UCSD-AML1 (cell line): ENCODE results near the gene FANCC.
"Not testable (repeated sequence)": the region's sequence is repeated elsewhere in the genome, so short reads cannot be mapped to it uniquely, and the experiment has no call there.

Source experiments
- DNase-seq: peaks from one replicate; lab custom pipeline; 2025; ENCODE audit not compliant: unreplicated experiment; lab: John Stamatoyannopoulos, UW

FANCC gene

DNA sequence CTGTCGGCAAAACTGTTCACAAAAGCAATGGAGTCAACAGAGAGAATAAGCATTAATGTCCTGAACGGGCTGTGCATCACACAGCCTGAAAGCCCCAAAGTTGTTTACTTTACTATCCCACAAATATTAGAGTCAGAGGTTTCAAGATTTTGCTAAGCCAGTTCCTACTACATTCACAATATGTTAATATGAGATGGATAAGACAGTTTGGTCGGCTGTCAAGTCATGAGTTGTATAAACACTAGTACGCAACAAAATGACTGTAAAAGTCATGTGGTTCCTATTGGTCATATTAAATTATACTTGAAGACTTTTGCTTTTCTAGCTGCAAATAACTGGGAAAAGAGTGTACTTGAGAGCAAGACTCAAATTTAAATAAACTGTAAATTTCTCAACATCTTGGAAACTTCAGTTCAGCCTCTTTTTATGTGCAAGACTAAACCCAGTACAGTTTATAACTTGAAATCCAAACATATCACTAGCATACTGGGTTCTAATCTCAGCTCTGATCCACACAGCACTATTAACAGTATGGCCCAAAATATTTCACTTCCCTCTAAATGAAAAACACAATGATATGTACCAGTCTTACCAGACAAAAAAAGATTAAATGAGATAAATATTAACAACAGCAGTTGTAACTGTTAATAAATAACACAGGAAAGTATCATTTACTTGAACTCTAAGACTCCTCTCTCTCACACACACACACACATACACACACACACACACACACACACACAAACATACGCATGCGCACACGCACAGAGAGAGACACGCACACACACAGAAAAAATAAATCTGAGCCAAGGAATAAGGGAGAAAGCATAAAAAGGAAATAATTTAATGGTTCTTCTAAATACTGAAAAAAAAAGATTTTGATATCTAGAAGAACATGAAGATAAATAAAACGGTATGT lies 33.1 kb downstream of the FANCC start:
- DNase-seq: no peak

DNA sequence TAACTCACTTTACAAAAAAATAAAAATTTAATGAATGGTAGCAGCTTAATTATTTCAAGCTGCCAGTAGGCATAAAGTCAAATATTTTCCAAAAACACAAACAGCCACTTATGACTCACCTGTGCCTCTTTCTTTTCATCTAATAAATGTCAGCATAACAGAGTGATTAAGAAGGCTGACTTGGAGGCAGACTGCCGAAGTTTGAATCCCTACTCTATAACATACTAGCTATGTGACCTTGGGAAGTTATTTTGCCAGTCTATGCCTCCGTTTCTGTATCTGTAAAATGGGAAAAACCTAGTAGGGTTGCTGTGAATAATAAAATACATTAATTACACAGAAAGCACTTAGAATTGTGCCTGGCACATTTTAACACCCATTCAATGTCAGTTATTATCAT lies 33.8 kb downstream of the FANCC start:
- no peak for DNase-seq

DNA sequence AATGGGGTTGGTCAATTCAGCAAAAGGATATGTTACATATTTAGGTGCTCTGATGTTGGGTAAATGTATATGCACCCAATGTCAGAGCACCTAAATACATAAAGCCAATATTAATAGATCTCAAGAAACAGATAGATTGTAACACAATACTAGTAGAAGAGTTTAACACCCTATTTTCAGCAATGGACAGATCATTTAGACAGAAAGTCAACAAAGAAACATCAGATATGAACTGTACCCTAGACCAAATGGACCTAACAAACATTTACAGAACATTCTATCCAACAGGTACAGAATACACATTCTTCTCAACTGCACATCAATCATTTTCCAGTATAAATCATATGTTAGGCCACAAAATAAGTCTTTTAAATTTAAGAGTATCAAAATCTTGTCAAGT lies 35.2 kb downstream of the FANCC start:
- no peak for DNase-seq

DNA sequence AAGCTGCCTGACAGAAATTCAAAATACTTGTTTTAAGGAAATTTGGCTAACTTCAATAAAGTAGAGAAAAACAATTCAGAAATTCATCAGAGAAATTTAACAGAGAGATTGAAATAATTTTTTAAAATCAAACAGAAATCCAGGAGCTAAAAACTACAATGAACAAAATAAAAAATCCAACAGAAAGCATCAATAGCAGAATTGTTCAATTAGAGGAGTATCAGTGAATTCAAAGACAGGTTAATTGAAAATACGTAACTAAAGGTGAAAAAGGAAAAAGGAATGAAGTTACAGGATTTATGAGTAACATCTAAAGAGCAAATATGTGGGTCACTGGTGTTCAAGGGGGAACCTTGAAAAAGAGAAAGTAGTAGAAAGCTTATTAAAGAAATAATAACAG lies 36.8 kb downstream of the FANCC start:
- DNase-seq: no peak

DNA sequence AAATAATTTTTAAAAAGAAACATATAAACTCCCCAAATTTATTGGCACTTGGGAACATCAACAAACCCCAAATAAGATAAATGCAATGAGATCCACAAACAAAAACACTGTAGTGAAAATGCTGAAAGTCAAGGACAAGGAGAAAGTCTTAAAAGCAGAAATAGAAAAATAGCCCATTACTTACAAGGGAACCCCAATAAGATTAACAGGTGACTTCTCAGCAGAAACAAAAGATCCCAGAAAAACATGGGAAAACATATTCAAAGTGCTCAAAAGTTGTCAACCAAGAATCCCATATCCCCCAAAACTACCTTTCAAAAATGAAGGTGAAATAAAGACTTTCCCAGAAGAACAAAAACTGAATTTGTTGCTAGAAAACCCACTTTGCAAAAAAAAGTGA lies 40.0 kb downstream of the FANCC start:
- no peak for DNase-seq

DNA sequence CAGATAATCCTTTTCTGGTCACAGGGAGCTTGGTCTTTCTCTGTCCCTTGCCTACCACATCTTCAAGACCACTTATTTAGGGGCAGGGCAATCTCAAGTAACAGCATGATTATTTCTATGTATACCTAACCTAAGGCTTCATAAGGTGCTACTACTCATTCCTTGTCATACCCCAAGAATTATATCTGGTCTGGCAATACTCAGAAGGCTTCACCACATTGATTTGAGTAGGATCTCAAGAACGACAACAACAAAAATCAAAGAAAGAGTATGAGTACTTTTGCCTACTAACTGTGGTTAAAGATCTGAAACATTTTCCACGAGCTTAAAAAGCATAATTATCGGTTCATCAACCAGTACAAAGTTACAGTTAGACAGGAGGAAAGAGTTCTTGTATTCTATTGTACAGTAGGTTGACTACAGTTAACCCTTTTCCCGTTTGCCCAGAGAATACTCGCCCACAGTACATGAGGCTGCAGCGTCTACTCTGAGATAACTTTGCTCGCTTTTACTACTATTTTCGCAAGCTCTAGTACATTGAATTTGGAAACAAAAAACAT lies 41.0 kb downstream of the FANCC start:
- DNase-seq: no peak

DNA sequence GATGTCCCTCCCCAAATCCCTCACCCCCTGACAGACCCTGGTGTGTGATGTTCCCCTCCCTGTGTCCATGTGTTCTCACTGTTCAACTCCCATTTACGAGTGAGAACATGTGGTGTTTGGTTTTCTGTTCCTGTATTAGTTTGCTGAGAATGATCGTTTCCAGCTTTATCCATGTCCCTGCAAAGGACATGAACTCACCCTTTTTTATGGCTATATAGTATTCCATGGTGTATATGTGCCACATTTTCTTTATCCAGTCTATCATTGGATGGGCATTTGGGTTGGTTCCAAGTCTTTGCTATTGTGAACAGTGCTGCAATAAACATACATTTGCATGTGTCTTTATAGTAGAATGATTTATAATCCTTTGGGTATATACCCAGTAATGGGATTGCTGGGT lies 43.3 kb downstream of the FANCC start:
- DNase-seq: not testable (repeated sequence)

DNA sequence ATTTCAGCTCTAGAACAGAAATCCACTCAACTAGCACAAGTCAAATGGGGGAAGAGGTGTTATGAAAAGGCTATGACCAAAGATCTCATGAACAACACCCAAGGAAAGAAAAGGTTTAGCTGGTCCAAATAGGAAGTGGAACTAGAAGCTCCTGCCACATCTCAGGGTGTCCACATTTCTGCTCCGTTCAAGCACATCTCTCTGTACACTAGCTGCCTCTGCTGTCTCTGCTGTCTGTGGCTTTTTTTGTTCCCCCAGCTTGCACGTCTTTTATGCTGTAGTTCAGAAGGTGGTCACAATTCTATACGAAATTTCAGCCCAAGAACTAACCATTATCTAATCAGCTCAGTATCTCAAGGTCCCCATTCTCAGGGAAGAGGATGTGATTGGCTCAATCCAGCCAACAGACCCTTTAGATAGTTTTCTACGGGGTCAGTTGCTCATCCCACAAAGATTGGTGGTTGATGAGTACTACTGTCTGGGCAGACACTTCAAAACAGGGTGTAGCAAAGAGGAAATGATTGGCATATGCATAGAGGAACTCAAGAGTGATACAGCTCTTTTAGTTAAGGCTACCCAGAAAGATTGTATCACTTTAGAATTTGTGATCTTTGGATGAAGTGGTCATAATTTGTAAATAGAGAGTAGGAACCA lies 44.0 kb downstream of the FANCC start:
- no peak for DNase-seq

DNA sequence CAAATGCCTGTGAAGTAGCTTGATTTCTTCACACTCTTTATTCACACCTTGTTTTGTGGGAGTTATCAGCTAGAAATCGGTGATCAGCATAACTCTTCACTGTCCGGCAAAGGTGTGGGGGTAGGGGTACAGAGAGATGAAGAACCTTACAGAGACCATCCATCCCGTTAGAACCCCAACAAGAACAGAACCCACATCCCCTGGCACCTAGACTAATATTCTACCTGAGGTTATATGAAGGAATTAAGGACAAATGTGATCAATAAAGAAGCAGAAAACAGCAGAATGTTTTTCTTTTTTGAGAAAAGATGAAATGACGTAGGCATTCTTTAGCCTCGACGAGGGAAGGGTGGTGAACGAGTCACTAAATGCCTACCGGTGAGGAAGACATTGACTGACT lies 44.7 kb downstream of the FANCC start:
- no peak for DNase-seq

DNA sequence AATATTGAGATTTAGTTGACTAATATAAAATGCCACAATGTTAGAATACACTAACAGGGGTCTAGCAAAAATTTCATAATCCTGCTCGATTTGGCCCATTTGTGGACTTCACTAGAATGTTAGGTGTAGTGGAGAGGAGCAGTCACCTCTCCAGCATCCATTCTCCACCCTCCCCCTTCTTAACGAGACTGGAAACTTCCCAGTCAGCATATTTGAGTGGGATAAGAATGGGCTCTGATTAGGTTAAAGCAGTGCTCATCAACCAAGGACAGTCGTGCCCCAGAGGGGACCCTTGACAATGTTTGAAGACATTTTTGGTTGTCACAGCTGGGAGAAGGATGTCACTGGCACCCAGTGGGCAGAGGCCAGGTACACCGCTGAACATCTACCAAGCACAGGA lies 46.7 kb downstream of the FANCC start:
- DNase-seq: no peak

DNA sequence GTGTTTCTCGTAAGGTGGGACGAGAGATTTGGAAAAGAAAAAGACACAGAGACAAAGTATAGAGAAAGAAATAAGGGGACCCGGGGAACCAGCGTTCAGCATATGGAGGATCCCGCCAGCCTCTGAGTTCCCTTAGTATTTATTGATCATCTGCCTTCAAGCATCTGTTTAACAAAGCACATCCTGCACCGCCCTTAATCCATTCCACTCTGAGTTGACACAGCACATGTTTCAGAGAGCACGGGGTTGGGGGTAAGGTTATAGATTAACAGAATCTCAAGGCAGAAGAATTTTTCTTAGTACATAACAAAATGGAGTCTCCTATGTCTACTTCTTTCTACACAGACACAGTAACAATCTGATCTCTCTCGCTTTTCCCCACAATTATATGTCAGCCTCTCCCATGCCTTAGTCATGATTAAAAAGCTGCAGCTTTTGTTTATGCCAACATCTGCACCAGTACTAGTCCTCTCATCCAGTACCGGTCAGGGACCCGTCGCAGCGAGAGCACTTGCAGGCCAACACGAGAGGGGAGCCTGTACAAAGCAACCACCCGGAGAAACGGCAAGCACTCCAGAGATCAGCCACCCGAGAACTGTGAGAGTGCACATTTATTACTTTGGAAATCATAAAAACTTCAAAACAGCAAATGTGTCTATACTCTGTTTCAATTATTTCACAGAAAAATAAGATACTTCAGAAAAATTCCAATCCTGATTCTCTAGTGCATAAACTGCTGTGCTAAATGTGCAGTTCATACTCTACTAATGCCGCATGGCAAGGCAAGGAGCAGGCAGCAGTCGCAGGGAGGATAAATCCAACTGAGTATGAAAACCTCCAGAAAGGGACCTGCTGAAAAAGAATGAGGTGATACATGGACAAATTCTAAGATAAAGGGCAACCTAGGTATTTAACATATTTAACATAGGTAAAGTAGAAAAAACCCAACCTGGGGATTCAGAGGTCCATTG lies 47.4 kb downstream of the FANCC start:
- not testable (repeated sequence) for DNase-seq

DNA sequence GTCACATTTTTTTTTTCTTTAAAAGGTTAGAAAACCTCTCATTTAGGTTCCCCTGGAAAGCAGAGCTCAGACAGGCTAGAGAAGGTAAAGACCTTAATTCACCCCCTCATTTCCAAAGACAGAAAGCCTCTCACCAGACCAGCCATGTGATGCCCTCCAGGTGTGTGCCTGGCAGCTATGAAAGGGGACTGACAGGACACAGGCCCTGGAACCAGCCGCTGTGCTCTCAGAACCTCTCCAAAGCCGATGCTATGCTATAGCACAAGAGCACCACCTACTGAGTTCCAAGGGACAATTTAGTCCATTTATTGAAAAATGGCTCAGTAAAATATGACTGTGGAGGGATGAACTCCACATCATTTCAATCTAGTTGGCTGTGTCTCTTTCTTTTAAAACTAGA lies 48.8 kb downstream of the FANCC start:
- peak; percentile 17 for DNase-seq

DNA sequence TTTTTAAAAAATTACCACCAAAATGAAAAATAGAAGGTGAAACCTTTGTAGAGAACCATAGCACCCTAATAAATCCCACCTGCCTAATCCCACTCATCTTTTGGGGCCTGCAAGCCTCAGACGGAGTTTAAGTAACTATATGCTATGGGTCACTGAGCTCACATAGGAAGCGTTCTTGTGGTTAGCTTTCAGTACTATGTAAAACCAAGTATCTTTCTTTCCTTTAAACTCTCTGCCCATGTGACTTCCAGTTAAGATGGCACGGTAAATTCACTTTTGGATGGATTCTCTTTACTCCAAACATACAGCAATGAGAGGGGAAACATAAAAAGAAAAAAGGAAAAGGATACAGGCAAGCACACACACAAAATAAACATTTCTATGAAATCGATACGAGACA lies 50.9 kb downstream of the FANCC start:
- no peak for DNase-seq

DNA sequence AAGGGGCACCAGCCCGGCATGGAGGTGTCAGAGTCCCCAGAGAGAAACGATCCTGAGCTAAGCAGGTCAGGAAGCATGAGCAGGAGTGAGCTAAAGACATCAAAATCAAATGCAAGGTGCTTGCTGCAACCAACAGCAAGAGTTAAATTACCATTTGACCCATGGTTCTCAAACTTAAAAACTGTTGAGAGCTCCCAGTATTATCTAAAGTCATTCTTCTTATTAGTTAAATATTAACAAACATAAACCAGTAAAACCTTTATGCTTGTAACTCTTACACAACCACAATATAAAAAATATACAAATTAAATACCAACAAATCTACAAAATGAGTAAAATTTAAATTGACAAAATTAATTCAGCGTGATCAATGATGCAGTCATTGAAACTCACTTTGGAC lies 51.5 kb downstream of the FANCC start:
- DNase-seq: no peak

DNA sequence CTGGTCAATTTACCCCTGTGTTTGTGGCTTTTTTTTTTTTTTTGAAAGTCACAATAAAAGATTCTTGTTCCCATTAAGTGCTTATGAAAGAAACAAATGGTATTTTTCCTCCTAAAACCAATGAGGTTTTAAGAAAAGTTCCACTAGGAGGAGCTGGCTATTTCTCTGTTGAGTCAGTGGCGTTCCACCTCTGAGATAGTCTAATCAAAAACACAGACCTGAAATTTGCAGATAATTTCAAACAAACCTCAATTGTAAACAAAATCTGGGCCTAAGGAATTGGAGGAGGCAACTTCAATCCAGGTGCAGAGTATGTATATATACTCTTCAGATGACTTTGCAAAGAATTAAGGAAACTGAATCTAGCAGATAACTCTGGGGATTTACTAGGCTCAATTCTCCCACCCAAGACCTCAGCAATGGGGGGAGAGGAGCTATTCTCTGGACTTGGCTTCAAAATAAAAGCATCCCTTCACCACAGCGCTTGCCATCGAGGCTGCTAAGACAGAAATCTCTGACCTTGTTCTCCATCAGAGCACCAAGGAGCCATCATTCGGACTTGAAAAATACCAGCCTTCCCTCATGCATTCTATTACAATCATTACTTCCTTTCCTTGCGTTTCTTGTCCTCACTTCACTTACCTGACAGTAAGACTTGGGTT lies 52.4 kb downstream of the FANCC start:
- no peak for DNase-seq

DNA sequence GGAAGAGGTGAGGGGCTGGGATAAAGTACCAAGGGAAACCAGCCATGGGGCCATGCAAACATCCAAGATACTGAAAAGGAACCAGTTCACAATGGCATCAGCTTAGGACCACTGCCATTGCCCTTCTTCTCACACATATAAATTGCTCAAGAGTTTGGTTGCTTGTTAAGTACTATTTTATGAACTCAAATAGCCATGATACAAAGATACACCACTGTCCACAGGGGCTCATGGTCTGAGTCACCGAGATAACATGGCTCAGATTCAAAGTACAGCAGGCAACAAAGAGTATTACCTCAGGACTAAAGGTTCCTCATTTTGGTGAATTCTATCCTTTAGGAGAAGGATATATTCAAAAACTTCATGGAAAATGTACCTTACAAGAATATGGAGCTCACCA lies 55.6 kb downstream of the FANCC start:
- no peak for DNase-seq

DNA sequence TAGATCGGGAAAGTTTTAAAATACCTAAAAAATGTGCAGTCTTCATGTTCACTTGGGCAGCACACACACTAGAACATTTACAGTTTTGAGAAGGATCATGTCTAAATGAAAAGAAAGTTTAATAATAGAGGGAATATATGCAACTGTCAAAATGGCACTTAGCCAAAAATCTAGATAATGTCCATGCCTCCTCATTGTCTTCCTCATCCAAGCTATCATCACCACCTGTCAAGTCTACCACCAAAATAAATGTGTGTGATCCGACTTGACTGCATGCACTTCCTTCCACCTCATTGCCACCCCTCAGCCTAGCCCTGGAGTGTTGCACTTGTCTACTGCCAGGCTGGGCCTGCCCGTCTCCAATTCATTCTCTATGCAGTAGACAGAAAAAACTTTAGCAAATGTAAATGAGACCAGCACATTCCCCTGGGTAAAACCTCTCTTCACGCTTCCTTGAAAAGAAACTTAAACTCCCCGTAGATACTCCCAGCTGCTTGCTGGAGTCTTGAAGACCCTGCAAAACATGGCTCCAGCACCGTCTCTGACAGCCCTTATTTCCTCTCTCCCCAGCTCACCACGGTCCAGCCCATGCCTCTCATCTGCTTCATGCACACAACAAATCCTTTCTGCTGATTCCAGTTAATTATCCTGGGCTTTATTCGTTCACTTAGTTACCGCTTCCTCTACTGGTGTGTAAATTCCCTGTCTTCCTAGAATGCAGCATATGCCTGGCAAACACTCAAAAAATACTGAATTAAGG lies 66.9 kb downstream of the FANCC start:
- DNase-seq: no peak

DNA sequence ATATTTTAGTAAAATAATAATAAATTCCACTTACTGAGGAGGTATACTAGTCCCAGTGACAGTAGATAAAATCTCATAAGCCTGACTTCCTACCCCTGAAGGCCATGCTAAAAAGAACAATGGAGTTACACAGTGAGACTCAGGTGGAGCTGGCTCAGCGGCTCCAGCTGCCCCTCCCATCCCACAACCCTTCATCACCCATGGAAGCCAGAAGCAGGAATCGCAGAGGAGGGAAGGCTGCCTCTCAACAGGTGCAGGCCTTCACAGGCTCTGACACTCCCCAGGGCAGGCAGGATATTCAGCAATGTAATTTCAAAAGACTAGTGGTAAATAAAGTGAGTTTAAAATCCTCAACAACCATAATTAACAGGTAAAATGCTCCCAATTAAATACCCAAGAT lies 67.5 kb downstream of the FANCC start:
- no peak for DNase-seq

DNA sequence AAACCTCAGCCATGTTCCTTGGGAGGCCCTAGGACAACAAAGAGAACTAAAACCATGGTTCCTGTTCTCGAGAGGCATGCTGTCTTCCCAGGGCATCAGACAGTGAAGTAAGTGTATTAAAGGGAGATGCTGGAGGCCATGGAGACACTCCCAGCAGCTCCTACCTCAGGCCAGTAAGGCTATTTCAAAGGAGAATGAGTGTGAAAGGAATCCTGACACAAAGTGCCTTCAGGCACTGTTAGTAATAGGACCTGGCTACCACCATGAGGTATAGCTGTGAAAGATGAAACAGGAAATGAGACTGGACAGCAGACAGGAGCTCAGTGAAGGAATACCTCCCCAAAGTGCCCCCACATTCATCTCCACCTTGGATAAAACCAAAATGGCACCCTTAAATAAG lies 71.0 kb downstream of the FANCC start:
- no peak for DNase-seq

DNA sequence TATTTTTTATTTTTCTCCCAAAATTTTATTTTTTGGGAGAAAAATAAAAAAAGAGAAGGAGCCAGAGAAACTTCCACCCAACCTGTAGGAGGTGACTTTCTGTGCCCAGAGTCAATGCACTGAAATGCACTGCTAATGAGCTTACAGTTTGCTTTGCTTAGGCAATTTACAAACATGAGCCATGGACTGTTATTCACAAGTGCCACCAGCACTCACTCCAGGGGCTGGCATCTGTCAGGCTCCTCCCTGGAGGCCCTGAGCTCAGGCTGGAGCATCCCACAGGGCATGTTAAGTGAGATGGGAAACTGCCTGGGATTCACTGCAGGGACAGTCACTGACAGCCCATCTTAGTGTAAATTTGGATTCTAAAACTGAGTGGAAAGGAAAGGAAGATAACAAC lies 74.9 kb downstream of the FANCC start:
- no peak for DNase-seq
